Peyer's patch (tissue), 4 donors: ENCODE data around the gene AMIGO3. TPM values are rescaled to one million over a fixed set of nuclear protein-coding genes. Genes with fewer than 3 reads are reported as not detected.

Source experiments
- DNase-seq, 3 donors: peaks; one replicate each; pipeline ENCODE4 v3.0.0-alpha.2; 2017 to 2019
- H3K27ac ChIP-seq, 4 donors: fragments of 200-600 bp; sonication (generic); one replicate each; pipeline ENCODE4 v1.5.1; 2016 to 2019
- H3K27me3 ChIP-seq, 2 donors: fragments of 200-600 bp; sonication (generic); one replicate each; pipeline ENCODE4 v1.5.1; 2019
- H3K36me3 ChIP-seq, 3 donors: fragments of 200-600 bp; sonication (generic); one replicate each; pipeline ENCODE4 v1.5.1; 2016 to 2019
- H3K4me1 ChIP-seq, 4 donors: fragments of 200-600 bp; sonication (generic); one replicate each; pipeline ENCODE4 v1.5.1; 2016 to 2019
- H3K4me3 ChIP-seq, 4 donors: fragments of 200-600 bp; sonication (generic); 1 replicate in 3 of 4; 2 replicates in 1 of 4; pipeline ENCODE4 v1.5.1; 2016 to 2019; ENCODE audit warnings: mild to moderate bottlenecking in 1 of 4
- H3K9me3 ChIP-seq, 4 donors: fragments of 200-600 bp; sonication (generic); one replicate each; pipeline ENCODE4 v1.5.1; 2016 to 2019; ENCODE audit warnings: mild to moderate bottlenecking in 1 of 4
- POLR2A ChIP-seq, 2 donors: fragments of 450-650 bp; IDR thresholded peaks; one replicate each; pipeline ENCODE4 v1.5.1; 2017; ENCODE audit warnings: antibody characterized with exemption in 2 of 2, mild to moderate bottlenecking in 2 of 2, moderate library complexity in 2 of 2
- total RNA-seq, 4 donors: library from RNA; depleted of rRNA; stranded (reverse); fragments of >200 nt; gene quantifications; one replicate each; pipeline ENCODE4 v1.1.0, GENCODE V29; 2016
- TF ChIP-seq, protein P1 (sequence below), 6 experiments: fragments of 450-650 bp in 4 of 6; fragments of 200-600 bp in 2 of 6; sonication (generic) in 1 of 6; IDR thresholded peaks; one replicate each; pipeline ENCODE4 v1.5.1; 2017 to 2019; ENCODE audit warnings: antibody characterized with exemption in 6 of 6, mild to moderate bottlenecking in 3 of 6, moderate library complexity in 1 of 6

Gene AMIGO3
- total RNA-seq, 4 donors from 2014 or later, result 1.2 to 3.5 (median 2.9) TPM

DNA sequence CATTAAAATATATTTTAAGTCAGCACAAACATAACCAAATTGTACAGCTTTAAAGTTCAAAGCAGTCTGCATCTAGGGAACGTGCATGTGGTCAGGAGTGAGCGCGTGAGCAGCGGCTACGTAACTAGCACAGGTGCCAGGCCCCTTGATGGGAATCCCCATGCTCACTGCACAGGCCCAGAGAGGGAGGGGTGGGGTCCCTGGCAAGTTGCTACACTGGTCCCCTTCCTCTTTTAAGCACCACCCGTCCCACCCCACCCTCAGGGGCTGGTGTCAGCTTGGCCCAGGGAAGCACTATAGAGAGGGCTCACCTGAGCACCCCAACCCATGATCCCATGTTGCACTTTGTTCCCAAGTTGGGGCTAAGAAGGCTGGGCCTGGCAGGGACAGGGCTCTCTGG lies 5.1 kb upstream of the AMIGO3 start:
- H3K36me3 ChIP-seq, result peaks cover 0 to 51% (median 0%) of the 10 kb centered on the region in 3 donors
- H3K4me3 ChIP-seq, result peak overlapping the region; percentile 83 to 99 (median 98)
- H3K27ac ChIP-seq, result peak overlapping the region; percentile 96 to 100 (median 98)
- H3K27me3 ChIP-seq, result no peaks in the 10 kb centered on the region
- DNase-seq, result peak; percentile 34 to 61 (median 57)
- no peaks in the 10 kb centered on the region for H3K9me3 ChIP-seq
- H3K4me1 ChIP-seq, result peaks cover 3 to 63% (median 11%) of the 10 kb centered on the region in 4 donors
- TF ChIP-seq POLR2A (IDR thresholded peaks at IDR 0.05), result no peak
- TF ChIP-seq, protein P1, sequence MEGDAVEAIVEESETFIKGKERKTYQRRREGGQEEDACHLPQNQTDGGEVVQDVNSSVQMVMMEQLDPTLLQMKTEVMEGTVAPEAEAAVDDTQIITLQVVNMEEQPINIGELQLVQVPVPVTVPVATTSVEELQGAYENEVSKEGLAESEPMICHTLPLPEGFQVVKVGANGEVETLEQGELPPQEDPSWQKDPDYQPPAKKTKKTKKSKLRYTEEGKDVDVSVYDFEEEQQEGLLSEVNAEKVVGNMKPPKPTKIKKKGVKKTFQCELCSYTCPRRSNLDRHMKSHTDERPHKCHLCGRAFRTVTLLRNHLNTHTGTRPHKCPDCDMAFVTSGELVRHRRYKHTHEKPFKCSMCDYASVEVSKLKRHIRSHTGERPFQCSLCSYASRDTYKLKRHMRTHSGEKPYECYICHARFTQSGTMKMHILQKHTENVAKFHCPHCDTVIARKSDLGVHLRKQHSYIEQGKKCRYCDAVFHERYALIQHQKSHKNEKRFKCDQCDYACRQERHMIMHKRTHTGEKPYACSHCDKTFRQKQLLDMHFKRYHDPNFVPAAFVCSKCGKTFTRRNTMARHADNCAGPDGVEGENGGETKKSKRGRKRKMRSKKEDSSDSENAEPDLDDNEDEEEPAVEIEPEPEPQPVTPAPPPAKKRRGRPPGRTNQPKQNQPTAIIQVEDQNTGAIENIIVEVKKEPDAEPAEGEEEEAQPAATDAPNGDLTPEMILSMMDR (IDR thresholded peaks at IDR 0.05), result no peak

DNA sequence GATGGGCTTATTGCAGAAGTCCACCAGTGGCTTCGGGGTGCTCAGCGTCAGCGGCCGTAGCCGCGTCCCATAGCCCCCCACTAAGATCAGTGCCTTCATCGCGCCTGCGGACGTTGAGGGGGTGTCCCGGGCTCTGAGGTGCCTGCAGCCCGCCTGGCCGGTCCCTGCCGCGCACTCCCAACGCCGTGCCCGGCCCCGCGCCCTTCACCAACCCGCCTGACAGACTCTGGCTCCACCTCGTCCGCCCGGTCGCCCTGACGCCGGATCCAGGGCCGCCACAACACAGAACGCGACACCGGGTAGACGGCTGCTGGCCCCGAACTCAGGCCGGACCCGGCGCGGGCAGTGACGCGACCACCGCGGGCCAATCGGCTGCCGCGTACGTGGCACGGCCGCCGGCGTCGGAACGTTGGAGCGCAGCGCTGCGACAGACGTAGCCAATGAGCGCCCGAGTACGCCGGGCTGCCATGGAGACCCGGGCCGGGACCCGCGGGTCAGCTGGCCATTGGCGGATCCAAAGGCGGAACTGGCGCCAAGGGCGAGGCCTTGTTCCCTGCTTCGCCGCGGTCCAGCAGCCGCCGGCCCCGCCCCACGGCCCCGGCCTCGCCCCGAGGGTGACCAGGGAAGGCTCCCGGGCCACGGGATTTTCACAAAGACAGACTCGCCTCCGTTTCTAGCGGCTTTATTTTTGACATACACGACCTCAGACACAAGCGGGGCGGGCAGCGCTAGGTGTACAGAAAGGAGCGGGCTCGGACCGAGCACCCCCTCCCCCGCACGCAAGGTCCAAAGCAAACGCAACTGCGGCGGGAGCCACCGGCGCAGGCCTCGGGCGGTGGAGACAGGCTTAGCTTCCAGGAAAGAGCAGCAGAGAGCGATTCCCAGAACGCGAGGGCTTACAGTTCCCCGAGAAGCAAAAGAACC lies 4.4 kb upstream of the AMIGO3 start, which contains the start of gene GMPPB:
Gene GMPPB (minus strand): TSS at position 324 of the 924 bp plus-strand sequence. CDS start 225 bp downstream, at position 99.
- DNase-seq, result peak; percentile 95 to 99 (median 98)
- Histone ChIP-seq H3K4me1 (peaks cover 3 to 66% (median 13%) of the 10 kb centered on the region in 4 donors), H3K27me3 (no peaks in the 10 kb centered on the region), H3K27ac (peak within 1 kb of the TSS; percentile 96 to 100 (median 98)), H3K9me3 (no peaks in the 10 kb centered on the region), H3K36me3 (peaks cover 0 to 44% (median 0%) of the 10 kb centered on the region in 3 donors), H3K4me3 (peak within 1 kb of the TSS; percentile 83 to 99 (median 98))
- TF ChIP-seq, protein P1 (IDR thresholded peaks at IDR 0.05), result no peak
- TF ChIP-seq POLR2A (IDR thresholded peaks at IDR 0.05), result peak; percentile 61 to 80

DNA sequence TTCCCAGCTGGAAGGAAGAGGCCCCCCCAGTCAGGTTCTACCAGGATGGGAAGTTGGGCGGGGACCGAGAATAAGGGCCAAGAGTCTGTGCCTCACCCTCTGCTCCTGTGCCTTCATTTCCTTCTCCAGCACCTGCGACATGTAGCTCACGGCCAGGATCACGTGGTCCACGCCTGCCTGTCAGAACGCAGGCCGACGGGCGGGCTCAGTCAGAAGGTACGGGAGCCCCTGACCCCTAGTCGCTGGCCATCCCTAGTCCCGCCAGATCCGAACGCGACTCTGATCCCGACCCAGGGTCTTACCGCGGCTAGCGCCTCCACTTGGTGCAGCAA lies 3.8 kb upstream of the AMIGO3 start:
- Histone ChIP-seq H3K9me3 (no peaks in the 10 kb centered on the region), H3K4me3 (peak overlapping the region; percentile 83 to 99 (median 98)), H3K27me3 (no peaks in the 10 kb centered on the region), H3K4me1 (peaks cover 3 to 73% (median 15%) of the 10 kb centered on the region in 4 donors), H3K36me3 (peaks cover 0 to 40% (median 0%) of the 10 kb centered on the region in 3 donors), H3K27ac (peak overlapping the region; percentile 96 to 100 (median 98))
- peak in 1 of 2 donors; percentile 40 for TF ChIP-seq POLR2A (IDR thresholded peaks at IDR 0.05)
- TF ChIP-seq, protein P1 (IDR thresholded peaks at IDR 0.05), result no peak
- DNase-seq, result peak; percentile 74 to 90 (median 90)

DNA sequence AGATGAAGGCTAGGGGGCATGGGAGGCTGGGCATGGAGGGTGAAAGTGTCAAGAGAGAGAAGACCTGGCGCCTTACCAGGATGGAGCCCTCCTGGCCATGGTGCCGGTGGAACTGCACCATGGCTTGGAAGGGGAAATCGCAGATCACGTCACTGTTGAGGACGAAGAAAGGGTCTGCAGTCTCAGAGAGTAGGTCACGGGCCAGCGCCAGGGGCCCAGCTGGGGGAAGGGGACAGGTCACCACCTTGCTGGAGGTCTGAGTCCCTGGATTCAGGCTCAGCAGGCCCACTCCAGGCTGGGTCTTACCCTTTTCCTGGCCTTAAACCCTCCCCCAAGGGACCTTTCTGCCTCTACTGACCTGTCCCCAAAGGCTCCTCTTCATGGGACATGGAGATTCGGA lies 3.4 kb upstream of the AMIGO3 start:
- TF ChIP-seq POLR2A (IDR thresholded peaks at IDR 0.05), result no peak
- TF ChIP-seq, protein P1 (IDR thresholded peaks at IDR 0.05), result no peak
- no peak for DNase-seq
- H3K36me3 ChIP-seq, result peaks cover 0 to 37% (median 0%) of the 10 kb centered on the region in 3 donors
- no peaks in the 10 kb centered on the region for H3K9me3 ChIP-seq
- peaks cover 3 to 75% (median 15%) of the 10 kb centered on the region in 4 donors for H3K4me1 ChIP-seq
- no peaks in the 10 kb centered on the region for H3K27me3 ChIP-seq
- H3K4me3 ChIP-seq, result peak overlapping the region; percentile 83 to 99 (median 98)
- peak overlapping the region; percentile 96 to 100 (median 98) for H3K27ac ChIP-seq

GRCh38 chr3:49721896-49722781 lies 2.7 kb upstream of the AMIGO3 start:
- H3K4me3 ChIP-seq, result peak overlapping the region in 1 of 4 donors; percentile 98
- no peaks in the 10 kb centered on the region for H3K9me3 ChIP-seq
- TF ChIP-seq, protein P1 (IDR thresholded peaks at IDR 0.05), result no peak
- no peak for TF ChIP-seq POLR2A (IDR thresholded peaks at IDR 0.05)
- peak overlapping the region in 3 of 4 donors; percentile 98 to 100 (median 99) for H3K27ac ChIP-seq
- peaks cover 3 to 75% (median 15%) of the 10 kb centered on the region in 4 donors for H3K4me1 ChIP-seq
- no peaks in the 10 kb centered on the region for H3K27me3 ChIP-seq
- H3K36me3 ChIP-seq, result peaks cover 0 to 30% (median 0%) of the 10 kb centered on the region in 3 donors
- peak in 1 of 3 donors; percentile 47 for DNase-seq
